OCI-LY3 (cell line): ENCODE measurements around the gene CCDC69.

Source experiments
- H2AFZ ChIP-seq: fragments of 200-600, 300-600 bp; shearing (Covaris generic); 2 replicates; pipeline ENCODE4 v1.6.0; 2014; ENCODE audit warnings: antibody characterized with exemption, low read depth, low read length
- H3K27ac ChIP-seq: fragments of 200-600, 300-600 bp; sonication (generic); 2 replicates; pipeline ENCODE4 v1.5.1; 2014; ENCODE audit warnings: mild to moderate bottlenecking, low read length, moderate library complexity, mixed read lengths
- H3K27me3 ChIP-seq: fragments of 200-600, 300-600 bp; sonication (generic); 2 replicates; pipeline ENCODE4 v1.6.1; 2014; ENCODE audit warnings: low read depth, low read length, mixed read lengths
- H3K36me3 ChIP-seq: fragments of 200-600, 300-600 bp; sonication (generic); replicated peaks from 2 replicates; pipeline ENCODE3; 2014; ENCODE audit warnings: low read depth, low read length, mixed read lengths
- H3K4me1 ChIP-seq: fragments of 300-600, 200-600 bp; sonication (generic); 2 replicates; pipeline ENCODE4 v1.6.1; 2014; ENCODE audit warnings: low read length, mixed read lengths
- H3K4me2 ChIP-seq: fragments of 200-600, 300-600 bp; sonication (generic); 2 replicates; pipeline ENCODE4 v1.6.1; 2014; ENCODE audit warnings: low read length, mixed read lengths
- H3K4me3 ChIP-seq: fragments of 300-600, 200-600 bp; sonication (generic); 2 replicates; pipeline ENCODE4 v1.5.1; 2014; ENCODE audit warnings: antibody characterized with exemption, mild to moderate bottlenecking, low read length, moderate library complexity
- H3K79me2 ChIP-seq: fragments of 300-600, 200-600 bp; shearing (Covaris generic); 2 replicates; pipeline ENCODE4 v1.6.1; 2014; ENCODE audit warnings: mild to moderate bottlenecking, low read length, mixed read lengths
- H3K9ac ChIP-seq: fragments of 300-600, 200-600 bp; shearing (Covaris generic); 2 replicates; pipeline ENCODE4 v1.6.0; 2014; ENCODE audit warnings: mild to moderate bottlenecking, low read length, moderate library complexity
- H3K9me3 ChIP-seq: fragments of 200-600, 300-600 bp; shearing (Covaris generic); 2 replicates; pipeline ENCODE4 v1.6.1; 2014; ENCODE audit warnings: low read length, mixed read lengths; ENCODE audit not compliant: insufficient read depth
- H4K20me1 ChIP-seq: fragments of 200-600, 300-600 bp; sonication (generic); 2 replicates; pipeline ENCODE4 v1.6.1; 2016; ENCODE audit warnings: low read length, mixed read lengths; ENCODE audit not compliant: insufficient read depth
- EZH2phosphoT487 ChIP-seq: fragments of 200-600 bp; shearing (Covaris generic); IDR thresholded peaks from 2 replicates; pipeline ENCODE4 v1.6.1; 2018; ENCODE audit warnings: antibody characterized with exemption, mixed run types, low read depth
- TF ChIP-seq, protein P1 (sequence below): fragments of 200-600, 300-600 bp; sonication (generic); IDR thresholded peaks from 2 replicates; pipeline ENCODE4 v1.5.1; 2014; ENCODE audit warnings: antibody characterized with exemption, low read length, low read depth

The CCDC69 gene

DNA sequence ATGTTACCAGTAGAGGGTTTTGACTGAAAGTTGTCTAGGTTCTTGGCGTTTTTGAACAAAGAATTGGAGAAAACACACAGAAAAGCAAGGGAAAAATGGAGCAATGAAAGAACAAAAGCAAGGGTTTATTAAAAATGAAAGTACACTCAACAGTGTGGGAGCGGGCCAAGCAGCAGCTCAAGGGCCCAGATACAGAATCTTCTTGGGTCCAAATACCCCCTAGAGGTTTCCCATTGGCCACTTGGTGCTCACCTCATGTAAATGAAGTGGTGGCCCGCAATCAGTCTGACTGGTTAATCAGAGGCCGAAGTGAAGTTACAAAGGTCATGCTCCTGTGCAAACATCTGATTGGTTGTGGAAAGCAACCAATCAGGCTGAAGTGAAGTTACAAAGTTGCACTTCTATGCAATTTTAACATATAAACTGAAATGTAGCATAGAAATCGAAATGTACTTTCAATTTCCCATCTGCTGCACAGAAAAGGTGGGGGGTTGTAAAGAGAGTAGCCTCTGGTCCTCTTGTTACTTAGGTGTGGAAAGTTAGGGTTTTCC is 27.2 kb upstream of the CCDC69 start:
- H3K9me3 ChIP-seq = no peaks in the 10 kb centered on the region
- peak overlapping the region; percentile 96 for H3K4me2 ChIP-seq
- peaks cover 5% of the 10 kb centered on the region for H3K36me3 ChIP-seq
- peak overlapping the region; percentile 76 for H3K4me3 ChIP-seq
- peak overlapping the region; percentile 68; the same call in 1 of the 2 replicates for H3K9ac ChIP-seq
- peak overlapping the region; percentile 68 for H3K27ac ChIP-seq
- no peaks in the 10 kb centered on the region for H4K20me1 ChIP-seq
- peaks cover 30% of the 10 kb centered on the region for H3K79me2 ChIP-seq
- H3K27me3 ChIP-seq = no peaks in the 10 kb centered on the region
- TF ChIP-seq, protein P1, sequence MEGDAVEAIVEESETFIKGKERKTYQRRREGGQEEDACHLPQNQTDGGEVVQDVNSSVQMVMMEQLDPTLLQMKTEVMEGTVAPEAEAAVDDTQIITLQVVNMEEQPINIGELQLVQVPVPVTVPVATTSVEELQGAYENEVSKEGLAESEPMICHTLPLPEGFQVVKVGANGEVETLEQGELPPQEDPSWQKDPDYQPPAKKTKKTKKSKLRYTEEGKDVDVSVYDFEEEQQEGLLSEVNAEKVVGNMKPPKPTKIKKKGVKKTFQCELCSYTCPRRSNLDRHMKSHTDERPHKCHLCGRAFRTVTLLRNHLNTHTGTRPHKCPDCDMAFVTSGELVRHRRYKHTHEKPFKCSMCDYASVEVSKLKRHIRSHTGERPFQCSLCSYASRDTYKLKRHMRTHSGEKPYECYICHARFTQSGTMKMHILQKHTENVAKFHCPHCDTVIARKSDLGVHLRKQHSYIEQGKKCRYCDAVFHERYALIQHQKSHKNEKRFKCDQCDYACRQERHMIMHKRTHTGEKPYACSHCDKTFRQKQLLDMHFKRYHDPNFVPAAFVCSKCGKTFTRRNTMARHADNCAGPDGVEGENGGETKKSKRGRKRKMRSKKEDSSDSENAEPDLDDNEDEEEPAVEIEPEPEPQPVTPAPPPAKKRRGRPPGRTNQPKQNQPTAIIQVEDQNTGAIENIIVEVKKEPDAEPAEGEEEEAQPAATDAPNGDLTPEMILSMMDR = no peak
- no peak for TF ChIP-seq EZH2phosphoT487
- H2AFZ ChIP-seq = peak overlapping the region; percentile 58; the same call in 1 of the 2 replicates
- peaks cover 49% of the 10 kb centered on the region for H3K4me1 ChIP-seq

DNA sequence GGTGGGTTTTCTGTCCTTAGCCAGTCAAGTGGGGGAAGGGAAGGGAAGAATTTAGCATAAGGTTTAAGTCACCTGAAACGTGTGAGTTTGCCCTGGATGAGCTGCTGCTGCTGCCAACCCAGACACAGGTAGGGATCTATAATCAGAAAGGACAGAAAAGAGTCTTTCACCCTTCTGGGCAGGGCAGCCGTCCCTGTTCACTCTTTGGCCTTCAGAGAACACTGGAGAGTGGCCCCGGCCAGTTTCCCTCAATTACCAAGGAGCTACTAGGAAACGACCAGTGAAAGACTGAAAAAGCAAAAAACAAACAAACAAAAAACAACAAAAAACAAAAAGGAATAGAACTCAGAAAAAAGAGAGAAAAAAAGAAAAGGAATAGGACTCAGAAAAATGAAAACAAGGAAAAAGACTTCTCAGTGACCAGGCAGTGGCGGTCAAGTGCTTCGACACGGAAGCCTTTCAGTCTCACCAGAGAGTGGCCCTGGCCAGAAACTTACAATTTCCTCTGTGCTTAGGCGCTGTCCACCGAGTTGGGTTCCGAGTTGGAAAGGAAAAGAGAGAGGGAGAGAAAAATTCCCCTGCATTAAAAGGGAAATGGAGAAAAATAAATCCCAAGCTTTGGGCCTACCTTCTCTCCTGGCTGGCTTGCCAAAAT is 26.6 kb upstream of the CCDC69 start:
- Histone ChIP-seq H3K4me2 (peak overlapping the region; percentile 96), H3K4me1 (peaks cover 47% of the 10 kb centered on the region), H3K27me3 (no peaks in the 10 kb centered on the region), H3K4me3 (peak overlapping the region; percentile 57), H3K36me3 (peaks cover 5% of the 10 kb centered on the region), H4K20me1 (no peaks in the 10 kb centered on the region), H2AFZ (0 out of 2 replicates have a peak overlapping the region, but pooled peaks have one; percentile 58), H3K79me2 (peaks cover 24% of the 10 kb centered on the region), H3K9ac (peak overlapping the region; percentile 68; the same call in 1 of the 2 replicates), H3K27ac (peak overlapping the region; percentile 68), H3K9me3 (no peaks in the 10 kb centered on the region)
- TF ChIP-seq, protein P1 = no peak
- TF ChIP-seq EZH2phosphoT487 = no peak

DNA sequence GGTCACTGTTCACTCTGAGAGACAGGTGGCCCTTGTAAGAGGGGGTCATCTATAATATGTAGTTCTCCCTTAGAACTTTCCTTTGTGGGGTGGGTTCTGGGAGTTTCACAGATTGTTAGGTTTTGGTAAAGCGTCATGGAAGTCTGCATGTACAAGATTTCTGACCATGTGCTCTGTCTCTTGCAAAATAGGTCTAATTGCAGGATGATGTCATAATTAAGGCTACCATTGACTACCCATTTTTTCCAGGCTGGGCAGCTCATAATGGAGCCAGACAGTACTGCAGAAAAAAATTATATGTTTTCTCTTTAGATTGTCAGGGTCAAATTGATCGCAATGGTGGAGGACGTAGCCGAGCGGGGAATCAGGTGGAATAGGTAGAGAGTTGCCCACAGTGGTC is 25.4 kb upstream of the CCDC69 start:
- no peak overlapping the region for H3K4me3 ChIP-seq
- no peak for TF ChIP-seq EZH2phosphoT487
- TF ChIP-seq, protein P1 = no peak

DNA sequence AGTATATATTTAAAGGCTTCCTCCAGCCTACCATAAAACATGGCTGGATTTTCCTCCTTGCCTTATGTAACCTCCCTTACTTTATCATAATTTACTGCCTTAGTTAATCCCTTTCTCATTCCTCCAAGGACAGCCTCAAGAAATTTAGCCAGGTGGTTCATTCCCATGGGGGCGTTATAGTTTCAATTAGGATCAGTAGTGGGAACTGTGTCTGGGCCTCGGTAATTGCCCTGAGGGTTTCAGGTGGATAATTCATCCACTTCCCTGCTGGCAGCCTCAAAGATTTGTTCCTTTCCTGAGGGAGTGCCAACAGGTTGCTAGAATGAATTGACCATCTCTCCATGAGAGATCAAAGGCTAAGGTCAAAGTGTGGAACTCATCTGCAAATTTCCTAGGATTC is 24.8 kb upstream of the CCDC69 start:
- peaks cover 6% of the 10 kb centered on the region for H3K79me2 ChIP-seq
- no peak overlapping the region for H2AFZ ChIP-seq
- no peak overlapping the region for H3K27ac ChIP-seq
- no peaks in the 10 kb centered on the region for H3K36me3 ChIP-seq
- H3K4me2 ChIP-seq = no peak overlapping the region
- no peaks in the 10 kb centered on the region for H3K27me3 ChIP-seq
- no peak overlapping the region for H3K9ac ChIP-seq
- TF ChIP-seq, protein P1 = no peak
- TF ChIP-seq EZH2phosphoT487 = no peak
- H3K4me1 ChIP-seq = peaks cover 50% of the 10 kb centered on the region
- no peak overlapping the region for H3K4me3 ChIP-seq
- no peaks in the 10 kb centered on the region for H3K9me3 ChIP-seq
- H4K20me1 ChIP-seq = no peaks in the 10 kb centered on the region

More for the DNA sequence above, 25.4 kb upstream of the CCDC69 start:
- Histone ChIP-seq H3K36me3 (no peaks in the 10 kb centered on the region), H4K20me1 (no peaks in the 10 kb centered on the region), H3K27me3 (no peaks in the 10 kb centered on the region), H3K4me1 (peaks cover 47% of the 10 kb centered on the region), H3K79me2 (peaks cover 13% of the 10 kb centered on the region), H3K9me3 (no peaks in the 10 kb centered on the region), H3K4me2 (no peak overlapping the region), H2AFZ (no peak overlapping the region), H3K9ac (no peak overlapping the region), H3K27ac (no peak overlapping the region)
